Activated CD4-positive, alpha-beta memory T cell treated with anti-CD3 and anti-CD28 coated beads, Interleukin-2, amount 10 ng/mL, durations not matched to agents 7 days and 5 days (primary cell): ENCODE data around the gene ACTN2. TPM values are rescaled to one million over a fixed set of nuclear protein-coding genes. Genes with fewer than 3 reads are reported as not detected.
A peak's percentile ranks its signal among the peaks of the same experiment; 100 is the strongest.

ENCODE experiments used
- CTCF ChIA-PET: fragments of 350-600 bp; sonication (Branson Sonifier 250); formaldehyde crosslinking; loops from one replicate; lab custom pipeline; 2021; ENCODE audit warnings: antibody characterized with exemption, inconsistent platforms; lab: Charles Lee
- POLR2A ChIA-PET: fragments of 350-600 bp; sonication (Branson Sonifier 250); formaldehyde crosslinking; loops from one replicate; lab custom pipeline; 2021; ENCODE audit warnings: antibody characterized with exemption; lab: Charles Lee
- DNase-seq: peaks from one replicate; pipeline ENCODE4 v3.0.0-alpha.2; 2020
- H3K27ac Mint-ChIP-seq: one replicate; pipeline ENCODE4 v1.8.0; 2021; ENCODE audit warnings: mild to moderate bottlenecking, mixed read lengths
- H3K27me3 Mint-ChIP-seq: one replicate; pipeline ENCODE4 v1.8.0; 2021; ENCODE audit warnings: mixed read lengths
- H3K36me3 Mint-ChIP-seq: one replicate; pipeline ENCODE4 v1.8.0; 2021; ENCODE audit warnings: low read depth, mixed read lengths
- H3K4me1 Mint-ChIP-seq: one replicate; pipeline ENCODE4 v1.8.0; 2021; ENCODE audit warnings: mixed read lengths
- H3K4me3 Mint-ChIP-seq: one replicate; pipeline ENCODE4 v1.8.0; 2021; ENCODE audit warnings: mild to moderate bottlenecking, mixed read lengths
- H3K9me3 Mint-ChIP-seq: one replicate; pipeline ENCODE4 v1.8.0; 2021; ENCODE audit warnings: mixed read lengths
- total RNA-seq, 2 experiments: library from RNA; stranded (reverse); gene quantifications; one replicate each; pipeline ENCODE4 v1.2.3, GENCODE V29; 2021

ACTN2 gene
- total RNA-seq, 2 experiments from 2014 or later: not detected

GRCh38 chr1:236773919-236774318 lies 87.6 kb downstream of the ACTN2 start:
- POLR2A ChIA-PET: no interaction called here
- Mint-ChIP-seq H3K27me3 (peaks cover 30% of the 10 kb centered on the region), H3K9me3 (no peaks in the 10 kb centered on the region), H3K36me3 (no peaks in the 10 kb centered on the region), H3K4me3 (no peak overlapping the region), H3K27ac (no peak overlapping the region), H3K4me1 (no peaks in the 10 kb centered on the region)
- DNase-seq: no peak
- CTCF ChIA-PET: interaction anchor here (0.6 to 1.2 kb wide), 2 partner anchors 15 to 165 kb away, joined by 3 to 4 read pairs; no protein-coding TSS in a partner anchor

GRCh38 chr1:236774926-236775325 lies 88.6 kb downstream of the ACTN2 start:
- Mint-ChIP-seq H3K36me3 (no peaks in the 10 kb centered on the region), H3K9me3 (peaks cover 4% of the 10 kb centered on the region), H3K27me3 (peaks cover 30% of the 10 kb centered on the region), H3K4me3 (no peak overlapping the region), H3K4me1 (no peaks in the 10 kb centered on the region), H3K27ac (no peak overlapping the region)
- no peak for DNase-seq
- POLR2A ChIA-PET: no interaction called here
- CTCF ChIA-PET: interaction anchor here (1.2 kb wide), 1 partner anchor 16 kb away, joined by 3 read pairs; no protein-coding TSS in a partner anchor

- Mint-ChIP-seq H3K27me3 (peaks cover 34% of the 10 kb centered on the region), H3K4me3 (no peak overlapping the region), H3K4me1 (no peaks in the 10 kb centered on the region), H3K36me3 (no peaks in the 10 kb centered on the region), H3K9me3 (peaks cover 4% of the 10 kb centered on the region), H3K27ac (no peak overlapping the region)
- ChIA-PET CTCF (no interaction called here), POLR2A (no interaction called here)
- no peak for DNase-seq
These were observed 93.0 kb downstream of the ACTN2 start for GRCh38 chr1:236779312-236779711.

GRCh38 chr1:236785477-236785876 lies 99.2 kb downstream of the ACTN2 start:
- H3K27me3 Mint-ChIP-seq: peaks cover 9% of the 10 kb centered on the region
- no peak overlapping the region for H3K4me3 Mint-ChIP-seq
- H3K27ac Mint-ChIP-seq: no peak overlapping the region
- ChIA-PET CTCF (interaction anchor here (1.4 kb wide), 1 partner anchor 26 kb away, joined by 5 read pairs; no protein-coding TSS in a partner anchor), POLR2A (interaction anchor here (1.2 kb wide), 1 partner anchor 9 kb away, joined by 7 read pairs; the partner anchor contains the start of gene MTR)
- no peaks in the 10 kb centered on the region for H3K36me3 Mint-ChIP-seq
- H3K9me3 Mint-ChIP-seq: no peaks in the 10 kb centered on the region
- H3K4me1 Mint-ChIP-seq: no peaks in the 10 kb centered on the region
- DNase-seq: no peak

GRCh38 chr1:236786453-236786852 lies 100.2 kb downstream of the ACTN2 start:
- Mint-ChIP-seq H3K4me3 (no peak overlapping the region), H3K27ac (no peak overlapping the region), H3K27me3 (peaks cover 6% of the 10 kb centered on the region), H3K9me3 (no peaks in the 10 kb centered on the region), H3K4me1 (no peaks in the 10 kb centered on the region), H3K36me3 (no peaks in the 10 kb centered on the region)
- POLR2A ChIA-PET: interaction anchor here (1.2 kb wide), 1 partner anchor 8 kb away, joined by 7 read pairs; the partner anchor contains the start of gene MTR
- no peak for DNase-seq
- CTCF ChIA-PET: interaction anchor here (1.4 to 1.7 kb wide), 2 partner anchors 12 to 27 kb away, joined by 3 to 5 read pairs; no protein-coding TSS in a partner anchor

- H3K4me1 Mint-ChIP-seq: peaks cover 24% of the 10 kb centered on the region
- no peak for DNase-seq
- H3K4me3 Mint-ChIP-seq: peak overlapping the region; percentile 89
- H3K27ac Mint-ChIP-seq: peak overlapping the region; percentile 92
- CTCF ChIA-PET: interaction anchor here (0.6 to 1.4 kb wide), 4 partner anchors 11 to 189 kb away, joined by 3 to 4 read pairs (median 4); no protein-coding TSS in a partner anchor
- H3K9me3 Mint-ChIP-seq: no peaks in the 10 kb centered on the region
- POLR2A ChIA-PET: interaction anchor here (0.6 to 3.1 kb wide), 10 partner anchors 8 to 796 kb away, joined by 3 to 28 read pairs (median 4); partner anchors contain the start of gene HEATR1
- H3K36me3 Mint-ChIP-seq: peaks cover 1% of the 10 kb centered on the region
- H3K27me3 Mint-ChIP-seq: peaks cover 6% of the 10 kb centered on the region
These were observed 108.3 kb downstream of the ACTN2 start for GRCh38 chr1:236794585-236795034.

- ChIA-PET CTCF (interaction anchor here (0.5 to 1.4 kb wide), 5 partner anchors 11 to 190 kb away, joined by 3 to 4 read pairs (median 4); no protein-coding TSS in a partner anchor), POLR2A (interaction anchor here (0.6 to 3.1 kb wide), 10 partner anchors 9 to 796 kb away, joined by 3 to 28 read pairs (median 4); partner anchors contain the start of gene HEATR1)
- Mint-ChIP-seq H3K4me3 (peak within 1 kb of the TSS; percentile 89), H3K9me3 (no peaks in the 10 kb centered on the region), H3K27me3 (peaks cover 5% of the 10 kb centered on the region), H3K36me3 (peaks cover 5% of the 10 kb centered on the region), H3K4me1 (peaks cover 29% of the 10 kb centered on the region), H3K27ac (peak within 1 kb of the TSS; percentile 92)
- peak; percentile 97 for DNase-seq
These were observed 108.9 kb downstream of the ACTN2 start, which contains the start of gene MTR for GRCh38 chr1:236795035-236795756. MTR (plus strand) TSS chr1:236795292; CDS start chr1:236795704, 412 bp downstream.

- H3K27ac Mint-ChIP-seq: peak overlapping the region; percentile 92
- peaks cover 5% of the 10 kb centered on the region for H3K27me3 Mint-ChIP-seq
- peaks cover 33% of the 10 kb centered on the region for H3K4me1 Mint-ChIP-seq
- ChIA-PET POLR2A (interaction anchor here (0.6 to 3.1 kb wide), 6 partner anchors 9 to 272 kb away, joined by 3 to 28 read pairs (median 3); partner anchors contain the start of genes HEATR1 and LGALS8), CTCF (interaction anchor here (1.0 kb wide), 1 partner anchor 37 kb away, joined by 3 read pairs; no protein-coding TSS in a partner anchor)
- H3K4me3 Mint-ChIP-seq: peak overlapping the region; percentile 89
- no peak for DNase-seq
- H3K36me3 Mint-ChIP-seq: peaks cover 5% of the 10 kb centered on the region
- H3K9me3 Mint-ChIP-seq: no peaks in the 10 kb centered on the region
These were observed 109.7 kb downstream of the ACTN2 start for GRCh38 chr1:236795757-236796667.

GRCh38 chr1:236799001-236799400 lies 112.7 kb downstream of the ACTN2 start:
- H3K36me3 Mint-ChIP-seq: peaks cover 19% of the 10 kb centered on the region
- CTCF ChIA-PET: interaction anchor here (2.2 kb wide), 1 partner anchor 39 kb away, joined by 7 read pairs; no protein-coding TSS in a partner anchor
- no peak overlapping the region for H3K27ac Mint-ChIP-seq
- no peaks in the 10 kb centered on the region for H3K27me3 Mint-ChIP-seq
- H3K4me1 Mint-ChIP-seq: peaks cover 49% of the 10 kb centered on the region
- no peak overlapping the region for H3K4me3 Mint-ChIP-seq
- POLR2A ChIA-PET: no interaction called here
- no peaks in the 10 kb centered on the region for H3K9me3 Mint-ChIP-seq
- no peak for DNase-seq

- Mint-ChIP-seq H3K4me3 (no peak overlapping the region), H3K4me1 (peaks cover 41% of the 10 kb centered on the region), H3K27me3 (no peaks in the 10 kb centered on the region), H3K9me3 (no peaks in the 10 kb centered on the region), H3K36me3 (peaks cover 24% of the 10 kb centered on the region), H3K27ac (no peak overlapping the region)
- ChIA-PET CTCF (interaction anchor here (2.2 kb wide), 1 partner anchor 40 kb away, joined by 7 read pairs; no protein-coding TSS in a partner anchor), POLR2A (no interaction called here)
- no peak for DNase-seq
These were observed 113.8 kb downstream of the ACTN2 start for GRCh38 chr1:236800002-236800620.

- Mint-ChIP-seq H3K4me1 (peaks cover 41% of the 10 kb centered on the region), H3K4me3 (no peak overlapping the region), H3K27me3 (no peaks in the 10 kb centered on the region), H3K27ac (no peak overlapping the region), H3K9me3 (no peaks in the 10 kb centered on the region), H3K36me3 (peaks cover 29% of the 10 kb centered on the region)
- CTCF ChIA-PET: interaction anchor here (2.2 kb wide), 1 partner anchor 41 kb away, joined by 7 read pairs; no protein-coding TSS in a partner anchor
- POLR2A ChIA-PET: no interaction called here
- no peak for DNase-seq
These were observed 114.3 kb downstream of the ACTN2 start for GRCh38 chr1:236800623-236801022.

GRCh38 chr1:236802264-236802663 lies 116.0 kb downstream of the ACTN2 start:
- Mint-ChIP-seq H3K27ac (no peak overlapping the region), H3K9me3 (no peaks in the 10 kb centered on the region), H3K4me3 (no peak overlapping the region), H3K36me3 (peaks cover 38% of the 10 kb centered on the region), H3K4me1 (peaks cover 31% of the 10 kb centered on the region), H3K27me3 (no peaks in the 10 kb centered on the region)
- CTCF ChIA-PET: no interaction called here
- POLR2A ChIA-PET: no interaction called here
- DNase-seq: no peak
